Neural progenitor cell (in vitro differentiated cells): ENCODE data around the gene COQ7. TPM values are rescaled to one million over a fixed set of nuclear protein-coding genes. Genes with fewer than 3 reads are reported as not detected.

Source experiments
- DNase-seq: peaks from one replicate; pipeline ENCODE4 v3.0.0-alpha.2; 2016; ENCODE audit warnings: low spot score
- H2AFZ ChIP-seq: fragments of 200-600 bp; sonication (generic); replicated peaks from 2 replicates; pipeline ENCODE4 v1.6.1; 2016; ENCODE audit warnings: antibody characterized with exemption
- H3F3A ChIP-seq: fragments of 200-600 bp; sonication (generic); 2 replicates; pipeline ENCODE4 v1.6.1; 2016; ENCODE audit warnings: antibody characterized with exemption, low read depth
- H3K27ac ChIP-seq: fragments of 200-600 bp; sonication (generic); 2 replicates; pipeline ENCODE4 v1.5.1; 2016; ENCODE audit warnings: mild to moderate bottlenecking
- H3K27me3 ChIP-seq: fragments of 200-600 bp; sonication (generic); 2 replicates; pipeline ENCODE4 v1.6.1; 2016; ENCODE audit warnings: mild to moderate bottlenecking, moderate library complexity
- H3K36me3 ChIP-seq: fragments of 200-600 bp; sonication (generic); 2 replicates; pipeline ENCODE4 v1.5.1; 2016
- H3K4me1 ChIP-seq: fragments of 200-600 bp; sonication (generic); 2 replicates; pipeline ENCODE4 v1.6.1; 2016; ENCODE audit warnings: mixed run types
- H3K4me2 ChIP-seq: fragments of 200-600 bp; sonication (generic); 2 replicates; pipeline ENCODE4 v1.6.1; 2016
- H3K4me3 ChIP-seq: fragments of 200-600 bp; sonication (generic); 2 replicates; pipeline ENCODE4 v1.5.1; 2016
- H3K79me2 ChIP-seq: fragments of 200-600 bp; sonication (generic); 2 replicates; pipeline ENCODE4 v1.6.1; 2016; ENCODE audit warnings: low read depth
- H3K9ac ChIP-seq: fragments of 200-600 bp; sonication (generic); 2 replicates; pipeline ENCODE4 v1.6.1; 2016
- H3K9me3 ChIP-seq: fragments of 200-600 bp; sonication (generic); 2 replicates; pipeline ENCODE4 v1.5.1; 2016; ENCODE audit warnings: low read depth
- H4K20me1 ChIP-seq: fragments of 200-600 bp; sonication (generic); 2 replicates; pipeline ENCODE4 v1.6.1; 2016; ENCODE audit warnings: low read depth
- H3K27ac Mint-ChIP-seq: 3 replicates; pipeline ENCODE4 v1.8.0; 2021; ENCODE audit warnings: mixed read lengths
- H3K27me3 Mint-ChIP-seq: 2 replicates; pipeline ENCODE4 v1.8.0; 2022; ENCODE audit warnings: low read depth, mild to moderate bottlenecking, inconsistent platforms, moderate library complexity, mixed read lengths; ENCODE audit not compliant: insufficient read depth
- H3K36me3 Mint-ChIP-seq: 3 replicates; pipeline ENCODE4 v1.8.0; 2021; ENCODE audit warnings: mixed read lengths
- H3K4me1 Mint-ChIP-seq: 3 replicates; pipeline ENCODE4 v1.8.0; 2021; ENCODE audit warnings: mixed read lengths
- H3K4me3 Mint-ChIP-seq: 3 replicates; pipeline ENCODE4 v1.8.0; 2021; ENCODE audit warnings: mild to moderate bottlenecking, moderate library complexity, mixed read lengths
- H3K9me3 Mint-ChIP-seq: 3 replicates; pipeline ENCODE4 v1.8.0; 2020; ENCODE audit warnings: mixed read lengths
- EZH2 ChIP-seq: fragments of 200-600 bp; sonication (generic); IDR thresholded peaks from 2 replicates; pipeline ENCODE4 v1.6.1; 2017; ENCODE audit warnings: antibody characterized with exemption, mild to moderate bottlenecking, moderate library complexity
- EZH2phosphoT487 ChIP-seq: fragments of 200-600 bp; sonication (generic); IDR thresholded peaks from 2 replicates; pipeline ENCODE4 v1.6.1; 2017; ENCODE audit warnings: antibody characterized with exemption
- total RNA-seq: library from RNA; depleted of rRNA; stranded (reverse); fragments of >200 nt; gene quantifications from 2 replicates; pipeline ENCODE4 v1.2.3, GENCODE V29; 2015; ENCODE audit warnings: low replicate concordance
- TF ChIP-seq, protein P1 (sequence below): fragments of 200-600 bp; sonication (generic); IDR thresholded peaks from 2 replicates; pipeline ENCODE4 v1.5.1; 2017; ENCODE audit warnings: antibody characterized with exemption, mild to moderate bottlenecking

Gene COQ7
- total RNA-seq, 1 donor from 2014 or later = 22.9 TPM

DNA sequence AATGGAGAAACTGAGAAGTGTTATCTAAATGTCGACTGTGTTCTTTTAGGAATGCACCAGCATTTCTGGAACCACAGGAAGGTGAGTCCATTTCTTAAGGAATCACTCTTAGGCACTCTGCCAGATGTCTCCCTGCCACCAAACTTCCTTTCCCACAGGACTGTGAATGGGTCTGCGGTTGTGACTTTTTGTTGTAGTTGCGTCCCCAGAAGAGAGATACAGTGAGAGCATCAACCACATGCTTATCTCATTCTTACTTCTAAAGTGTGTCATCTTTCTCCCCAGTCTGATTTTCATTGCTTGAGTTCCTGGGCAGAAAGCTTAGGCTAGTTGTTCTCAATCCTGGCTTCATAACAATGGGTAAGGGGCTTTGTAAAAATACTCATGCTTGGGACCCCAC, 59.8 kb downstream of the COQ7 start:
- Histone ChIP-seq H3F3A (no peaks in the 10 kb centered on the region), H3K36me3 (no peaks in the 10 kb centered on the region), H3K27ac (no peak overlapping the region), H3K9ac (no peak overlapping the region), H3K4me3 (no peak overlapping the region), H2AFZ (no peak overlapping the region), H3K79me2 (no peaks in the 10 kb centered on the region), H3K4me2 (no peak overlapping the region), H3K27me3 (no peaks in the 10 kb centered on the region), H4K20me1 (no peaks in the 10 kb centered on the region), H3K9me3 (no peaks in the 10 kb centered on the region), H3K4me1 (no peaks in the 10 kb centered on the region)
- Mint-ChIP-seq H3K4me1 (peaks cover 34% of the 10 kb centered on the region), H3K27me3 (peaks cover 2% of the 10 kb centered on the region), H3K9me3 (peaks cover 10% of the 10 kb centered on the region), H3K4me3 (no peak overlapping the region), H3K27ac (no peak overlapping the region), H3K36me3 (no peaks in the 10 kb centered on the region)
- no peak for DNase-seq
- TF ChIP-seq EZH2phosphoT487 = no peak
- no peak for TF ChIP-seq EZH2
- TF ChIP-seq, protein P1, sequence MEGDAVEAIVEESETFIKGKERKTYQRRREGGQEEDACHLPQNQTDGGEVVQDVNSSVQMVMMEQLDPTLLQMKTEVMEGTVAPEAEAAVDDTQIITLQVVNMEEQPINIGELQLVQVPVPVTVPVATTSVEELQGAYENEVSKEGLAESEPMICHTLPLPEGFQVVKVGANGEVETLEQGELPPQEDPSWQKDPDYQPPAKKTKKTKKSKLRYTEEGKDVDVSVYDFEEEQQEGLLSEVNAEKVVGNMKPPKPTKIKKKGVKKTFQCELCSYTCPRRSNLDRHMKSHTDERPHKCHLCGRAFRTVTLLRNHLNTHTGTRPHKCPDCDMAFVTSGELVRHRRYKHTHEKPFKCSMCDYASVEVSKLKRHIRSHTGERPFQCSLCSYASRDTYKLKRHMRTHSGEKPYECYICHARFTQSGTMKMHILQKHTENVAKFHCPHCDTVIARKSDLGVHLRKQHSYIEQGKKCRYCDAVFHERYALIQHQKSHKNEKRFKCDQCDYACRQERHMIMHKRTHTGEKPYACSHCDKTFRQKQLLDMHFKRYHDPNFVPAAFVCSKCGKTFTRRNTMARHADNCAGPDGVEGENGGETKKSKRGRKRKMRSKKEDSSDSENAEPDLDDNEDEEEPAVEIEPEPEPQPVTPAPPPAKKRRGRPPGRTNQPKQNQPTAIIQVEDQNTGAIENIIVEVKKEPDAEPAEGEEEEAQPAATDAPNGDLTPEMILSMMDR = no peak

GRCh38 chr16:19127674-19128131, 60.3 kb downstream of the COQ7 start:
- Mint-ChIP-seq H3K27ac (no peak overlapping the region), H3K9me3 (peaks cover 10% of the 10 kb centered on the region)

GRCh38 chr16:19128454-19129200, 61.2 kb downstream of the COQ7 start:
- no peaks in the 10 kb centered on the region for H3K36me3 ChIP-seq
- no peaks in the 10 kb centered on the region for H3K9me3 ChIP-seq
- H3K27ac ChIP-seq = no peak overlapping the region
- no peaks in the 10 kb centered on the region for H4K20me1 ChIP-seq
- H3K9ac ChIP-seq = no peak overlapping the region
- H3K79me2 ChIP-seq = no peaks in the 10 kb centered on the region
- H3K4me3 ChIP-seq = no peak overlapping the region
- Mint-ChIP-seq H3K4me3 (no peak overlapping the region), H3K36me3 (no peaks in the 10 kb centered on the region), H3K4me1 (peaks cover 38% of the 10 kb centered on the region), H3K27ac (no peak overlapping the region), H3K27me3 (peaks cover 4% of the 10 kb centered on the region), H3K9me3 (peaks cover 10% of the 10 kb centered on the region)
- H3K4me2 ChIP-seq = no peak overlapping the region
- no peak overlapping the region for H2AFZ ChIP-seq
- no peaks in the 10 kb centered on the region for H3K27me3 ChIP-seq
- TF ChIP-seq EZH2phosphoT487 = no peak
- H3K4me1 ChIP-seq = no peaks in the 10 kb centered on the region
- no peaks in the 10 kb centered on the region for H3F3A ChIP-seq
- DNase-seq = no peak

More at GRCh38 chr16:19127674-19128131, 60.3 kb downstream of the COQ7 start:
- H3K4me1 ChIP-seq = no peaks in the 10 kb centered on the region
- TF ChIP-seq EZH2 (no peak), EZH2phosphoT487 (no peak)
- TF ChIP-seq, protein P1 = no peak
- H2AFZ ChIP-seq = no peak overlapping the region
- no peak overlapping the region for H3K4me3 ChIP-seq
- H3K4me2 ChIP-seq = no peak overlapping the region
- Mint-ChIP-seq H3K27me3 (peaks cover 4% of the 10 kb centered on the region), H3K4me1 (peaks cover 34% of the 10 kb centered on the region), H3K36me3 (no peaks in the 10 kb centered on the region), H3K4me3 (no peak overlapping the region)
- H3K9me3 ChIP-seq = no peaks in the 10 kb centered on the region
- no peaks in the 10 kb centered on the region for H3K79me2 ChIP-seq
- H3F3A ChIP-seq = no peaks in the 10 kb centered on the region
- H3K36me3 ChIP-seq = no peaks in the 10 kb centered on the region
- no peaks in the 10 kb centered on the region for H4K20me1 ChIP-seq
- H3K27ac ChIP-seq = no peak overlapping the region
- H3K27me3 ChIP-seq = no peaks in the 10 kb centered on the region
- H3K9ac ChIP-seq = no peak overlapping the region
- no peak for DNase-seq

Other genes starting within 250 kb of the COQ7 start
- 45.2 and 69.7 TPM in 2 replicates for gene SMG1, start 141.2 kb upstream of the COQ7 start, total RNA-seq
- gene TMC7, start 83.7 kb upstream of the COQ7 start, total RNA-seq = 6.0 and 8.2 TPM in 2 replicates
- gene ITPRIPL2, start 46.4 kb downstream of the COQ7 start, total RNA-seq = 3.7 and 5.4 TPM in 2 replicates
- gene SYT17, start 100.6 kb downstream of the COQ7 start, total RNA-seq = 7.2 TPM in 2 replicates
- gene CLEC19A, start 218.1 kb downstream of the COQ7 start, total RNA-seq = 1.9 and 8.2 TPM in 2 replicates